Renal pelvis (tissue), 4 donors: ENCODE data around the gene TCF12. TPM values are rescaled to one million over a fixed set of nuclear protein-coding genes. Genes with fewer than 3 reads are reported as not detected.
"Not testable (repeated sequence)": the region's sequence is repeated elsewhere in the genome, so short reads cannot be mapped to it uniquely, and the experiment has no call there.

Experiments used
- DNase-seq: peaks from one replicate; pipeline ENCODE4 v3.0.0-alpha.2; 2013
- polyA plus RNA-seq, 3 donors: library from polyadenylated mRNA; unstranded; fragments of 120-200 nt; gene quantifications; one replicate each; pipeline ENCODE4 v1.2.1, GENCODE V29; 2013; ENCODE audit not compliant: insufficient read length in 3 of 3

Gene TCF12
- polyA plus RNA-seq, 3 donors = 139 to 149 (median 142) TPM

- no peak for DNase-seq
Measured at GRCh38 chr15:56906766-56907165, 11.7 kb upstream of the TCF12 start.

- no peak for DNase-seq
Measured at GRCh38 chr15:56910801-56911200, 7.6 kb upstream of the TCF12 start.

- DNase-seq = no peak
Measured at GRCh38 chr15:56913241-56913640, 5.2 kb upstream of the TCF12 start.

GRCh38 chr15:56913670-56914069 lies 4.8 kb upstream of the TCF12 start:
- no peak for DNase-seq

- DNase-seq = no peak
Measured at GRCh38 chr15:56915888-56916287, 2.6 kb upstream of the TCF12 start.

- no peak for DNase-seq
Measured at GRCh38 chr15:56916825-56917477, 1.5 kb upstream of the TCF12 start.

- no peak for DNase-seq
Measured at GRCh38 chr15:56917652-56918045, 795 bp upstream of the TCF12 start.

GRCh38 chr15:56919031-56919608 lies 676 bp downstream of the TCF12 start:
- peak; percentile 43 for DNase-seq

- DNase-seq = peak; percentile 21
Measured at GRCh38 chr15:56919609-56920366, 1.3 kb downstream of the TCF12 start.

- no peak for DNase-seq
Measured at GRCh38 chr15:56920367-56920627, 1.9 kb downstream of the TCF12 start.

GRCh38 chr15:56923174-56923591 lies 4.7 kb downstream of the TCF12 start:
- DNase-seq = no peak

- no peak for DNase-seq
Measured at GRCh38 chr15:56927816-56928215, 9.4 kb downstream of the TCF12 start.

GRCh38 chr15:56929399-56929798 lies 11.0 kb downstream of the TCF12 start:
- no peak for DNase-seq

GRCh38 chr15:56929933-56930332 lies 11.5 kb downstream of the TCF12 start:
- no peak for DNase-seq

GRCh38 chr15:56930669-56931313 lies 12.3 kb downstream of the TCF12 start:
- no peak for DNase-seq

GRCh38 chr15:56931639-56932508 lies 13.4 kb downstream of the TCF12 start:
- no peak for DNase-seq

GRCh38 chr15:56932509-56932868 lies 14.0 kb downstream of the TCF12 start:
- DNase-seq = not testable (repeated sequence)

GRCh38 chr15:56933410-56933809 lies 15.0 kb downstream of the TCF12 start:
- DNase-seq = no peak

GRCh38 chr15:56933811-56934210 lies 15.4 kb downstream of the TCF12 start:
- DNase-seq = no peak

GRCh38 chr15:56934269-56934668 lies 15.8 kb downstream of the TCF12 start:
- DNase-seq = no peak

GRCh38 chr15:56936929-56937328 lies 18.5 kb downstream of the TCF12 start:
- DNase-seq = no peak

GRCh38 chr15:56939257-56939656 lies 20.8 kb downstream of the TCF12 start:
- no peak for DNase-seq
